Jurkat, Clone E6-1 (cell line): ENCODE data around the gene CYTH4.

Source experiments
- DNase-seq: peaks from one replicate; pipeline ENCODE4 v3.0.0-alpha.2; 2011; ENCODE audit warnings: low read depth, low spot score
- H3K4me3 ChIP-seq: 2 replicates; pipeline ENCODE4 v1.5.1; 2011; ENCODE audit warnings: mild to moderate bottlenecking, low read length, control low read depth, moderate library complexity

The CYTH4 gene

DNA sequence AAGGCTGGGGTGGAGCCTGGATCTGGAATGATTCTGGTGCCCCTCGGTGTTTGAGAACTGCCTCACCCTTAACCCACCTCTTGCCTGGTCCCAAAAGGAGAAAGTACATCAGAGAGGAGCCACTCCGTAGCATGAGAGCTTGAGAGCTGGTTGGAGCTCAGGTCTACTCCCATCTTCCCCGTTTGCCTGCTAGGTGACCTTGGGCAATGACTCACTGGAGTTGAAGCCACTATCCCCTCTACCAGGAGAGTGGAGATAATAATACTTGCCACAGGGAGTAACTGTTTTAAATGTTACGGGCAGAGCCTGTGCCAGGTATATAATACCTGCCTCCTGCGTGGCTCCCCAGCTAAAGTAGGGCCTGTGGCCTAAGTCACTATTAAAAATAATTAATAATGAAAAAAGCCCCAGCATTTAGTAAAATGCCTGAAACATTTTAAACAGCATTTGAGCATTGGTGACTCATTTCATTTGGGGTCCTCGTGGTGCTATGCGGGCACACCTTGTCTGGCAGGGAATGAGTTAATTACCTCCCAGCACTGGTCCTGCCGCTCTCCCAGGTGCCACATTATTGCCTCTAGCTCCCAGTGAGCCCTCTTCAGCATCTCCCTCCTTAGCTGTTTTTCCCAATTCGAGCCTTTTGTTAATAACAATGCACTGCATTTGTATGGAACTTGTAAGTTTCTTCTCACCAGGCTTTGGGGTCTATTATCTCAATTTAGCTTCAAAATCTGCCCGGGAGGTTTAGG lies 22.5 kb downstream of the CYTH4 start:
- no peak overlapping the region for H3K4me3 ChIP-seq
- no peak for DNase-seq

DNA sequence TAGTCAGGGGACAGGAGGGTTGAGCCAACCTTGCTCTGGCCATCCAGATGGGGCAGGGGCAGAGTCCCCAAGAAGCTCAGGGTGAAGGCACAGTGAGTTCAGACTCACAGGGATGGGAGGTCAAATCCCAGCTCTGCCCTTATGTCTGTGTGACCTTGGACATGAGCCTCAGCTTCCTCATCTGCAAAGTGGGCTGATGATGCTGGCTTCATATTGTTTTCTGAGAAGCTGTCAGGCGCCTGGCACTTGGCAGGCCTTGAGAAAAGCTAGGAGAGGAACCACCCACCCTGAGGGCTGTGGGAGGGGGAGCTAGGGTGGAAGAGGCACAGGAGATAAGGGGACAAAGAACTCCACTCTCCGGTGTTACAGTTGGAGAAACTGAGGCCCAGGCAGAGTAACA lies 23.6 kb downstream of the CYTH4 start:
- no peak overlapping the region for H3K4me3 ChIP-seq
- DNase-seq: no peak

- peak overlapping the region; percentile 35; the same call in 1 of the 2 replicates for H3K4me3 ChIP-seq
- no peak for DNase-seq
Measured at GRCh38 chr22:37306494-37306829, 24.2 kb downstream of the CYTH4 start.

- H3K4me3 ChIP-seq: peak overlapping the region; percentile 35
- no peak for DNase-seq
Measured at GRCh38 chr22:37308385-37309200, 26.3 kb downstream of the CYTH4 start.

- DNase-seq: peak; percentile 87
Measured at GRCh38 chr22:37309211-37310074, 27.1 kb downstream of the CYTH4 start.

GRCh38 chr22:37310075-37310606 lies 27.8 kb downstream of the CYTH4 start:
- peak overlapping the region; percentile 39; the same call in 1 of the 2 replicates for H3K4me3 ChIP-seq
- no peak for DNase-seq

More at GRCh38 chr22:37309211-37310074, 27.1 kb downstream of the CYTH4 start:
- H3K4me3 ChIP-seq: peak overlapping the region; percentile 39

DNA sequence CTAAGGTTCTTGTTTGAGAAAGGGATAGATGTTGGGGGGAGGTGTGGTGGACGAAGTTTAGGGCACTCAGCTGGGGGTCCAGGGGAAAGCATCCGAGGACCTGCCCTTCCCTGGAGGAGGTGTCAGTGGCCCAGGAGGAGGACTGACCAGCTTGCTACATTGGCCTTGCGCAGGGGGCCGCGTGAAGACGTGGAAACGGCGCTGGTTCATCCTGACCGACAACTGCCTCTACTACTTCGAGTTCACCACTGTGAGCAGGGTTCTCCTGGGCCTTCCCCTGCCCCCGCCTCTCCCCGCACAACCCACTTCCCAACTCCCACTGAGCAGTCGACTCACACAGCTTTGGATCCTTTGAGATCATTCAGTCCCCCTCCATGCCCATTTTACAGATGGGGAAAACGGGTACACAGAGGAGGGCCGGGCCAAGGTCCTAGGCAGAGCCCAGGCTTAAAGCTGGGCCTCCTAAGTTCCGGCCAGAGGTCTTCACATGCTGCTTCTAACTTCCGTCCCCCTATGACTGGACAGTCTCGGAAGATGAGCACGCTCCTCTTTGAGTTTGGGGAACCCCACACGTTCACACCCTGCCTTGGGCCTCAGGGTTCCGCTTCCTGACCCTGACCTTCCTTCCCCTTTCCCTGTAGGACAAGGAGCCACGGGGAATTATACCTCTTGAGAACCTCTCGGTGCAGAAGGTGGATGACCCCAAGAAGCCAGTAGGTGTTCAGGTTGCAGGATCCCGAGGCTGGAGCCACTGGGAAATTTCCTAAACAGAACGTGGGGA lies 28.7 kb downstream of the CYTH4 start:
- H3K4me3 ChIP-seq: no peak overlapping the region
- DNase-seq: no peak

DNA sequence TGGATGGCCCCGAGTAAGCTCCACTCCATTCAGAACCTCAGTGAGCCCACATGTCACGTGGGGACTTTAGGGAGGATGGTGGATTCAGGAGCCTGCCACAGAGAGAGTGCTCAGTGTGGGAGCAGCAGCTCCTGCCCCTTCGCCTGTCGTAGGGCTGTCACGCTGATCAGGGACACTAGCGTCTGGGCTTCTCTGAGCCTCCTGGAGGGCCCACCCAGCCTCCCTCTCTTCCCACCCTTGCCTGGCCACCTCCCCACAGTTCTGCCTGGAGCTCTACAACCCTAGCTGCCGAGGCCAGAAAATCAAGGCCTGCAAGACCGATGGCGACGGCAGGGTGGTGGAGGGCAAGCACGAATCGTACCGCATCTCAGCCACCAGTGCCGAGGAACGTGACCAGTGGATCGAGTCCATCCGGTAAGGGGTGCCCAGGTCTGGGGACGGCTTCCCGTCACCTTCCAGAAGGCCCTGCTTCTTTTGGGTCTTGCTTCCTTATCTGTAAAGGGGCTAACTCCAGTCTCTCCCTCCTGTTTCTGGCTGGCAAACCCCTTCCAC lies 29.5 kb downstream of the CYTH4 start:
- no peak overlapping the region for H3K4me3 ChIP-seq
- DNase-seq: no peak

DNA sequence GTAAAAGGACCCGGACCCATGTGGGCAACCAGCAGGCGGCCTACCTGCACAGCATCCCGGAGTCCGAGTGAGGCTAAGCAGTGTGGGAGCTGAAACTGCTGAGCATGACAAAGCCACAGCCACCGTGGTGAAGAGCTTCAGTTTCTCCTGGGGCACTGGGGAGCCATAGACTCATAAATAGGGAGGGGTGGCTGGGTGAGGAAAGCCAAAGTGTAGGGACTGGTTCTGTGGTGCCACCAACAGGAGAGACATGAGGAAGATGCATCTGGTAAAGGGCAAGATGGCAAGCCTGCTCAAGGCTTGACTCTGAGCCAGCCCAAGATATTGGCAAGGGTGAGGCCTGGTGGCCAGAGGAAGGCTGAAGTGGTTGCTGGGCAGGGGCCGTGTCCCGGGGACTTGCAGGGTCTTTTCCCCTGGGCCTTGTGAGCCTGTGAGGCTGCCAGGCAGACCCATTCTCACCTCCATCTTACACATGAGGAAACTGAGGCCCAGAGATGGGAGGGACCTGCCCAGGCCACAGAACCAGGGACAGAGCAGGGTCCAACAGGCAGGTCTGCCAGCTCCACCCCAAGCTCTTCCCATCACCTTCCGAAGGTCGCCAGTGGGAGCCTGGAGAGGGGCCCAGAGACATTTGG lies 30.4 kb downstream of the CYTH4 start:
- no peak for DNase-seq
- H3K4me3 ChIP-seq: no peak overlapping the region

DNA sequence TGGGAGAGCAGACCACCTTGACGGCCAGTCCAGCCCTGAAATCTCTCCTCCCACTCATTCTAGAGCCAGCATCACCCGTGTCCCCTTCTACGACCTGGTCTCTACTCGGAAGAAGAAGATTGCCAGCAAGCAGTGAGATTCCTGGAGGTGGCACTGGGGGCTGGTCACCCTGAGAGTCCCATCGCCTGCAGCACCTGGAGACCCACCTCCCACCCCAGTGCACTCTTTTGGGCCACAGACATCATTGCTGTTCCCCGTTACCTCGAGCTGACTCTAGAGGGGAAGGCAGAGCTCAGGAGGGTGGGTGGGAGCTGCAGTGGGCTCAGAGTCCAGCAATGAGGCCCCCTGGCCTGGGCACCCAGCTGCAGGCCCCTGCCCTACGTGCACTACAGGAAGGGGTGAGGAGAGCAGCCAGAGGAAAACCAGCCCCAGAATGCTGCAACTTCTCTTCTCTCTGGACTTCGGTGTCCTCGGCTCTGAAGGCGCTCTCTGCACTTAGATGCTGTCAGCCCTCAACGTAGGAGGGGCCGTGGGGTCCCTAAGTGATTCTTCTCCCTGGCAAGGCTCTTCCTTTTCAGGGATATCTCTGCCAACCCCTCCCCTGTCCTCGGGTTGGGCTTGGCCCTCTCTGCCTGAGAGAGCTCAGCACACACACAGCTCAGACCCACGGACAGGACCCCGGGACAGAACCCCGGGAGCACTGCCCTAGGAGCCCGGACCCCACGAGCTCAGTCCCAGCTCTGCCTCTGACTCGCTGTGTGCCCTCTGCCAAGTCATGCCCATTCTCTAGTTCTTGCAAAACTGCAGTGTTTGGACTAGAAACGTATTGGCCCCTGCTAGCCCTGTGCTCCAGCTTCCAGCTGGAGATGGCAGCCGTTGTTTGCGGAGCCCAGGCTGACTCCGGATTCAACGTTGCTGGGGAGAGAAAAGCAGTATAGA lies 31.3 kb downstream of the CYTH4 start:
- DNase-seq: no peak
- no peak overlapping the region for H3K4me3 ChIP-seq

DNA sequence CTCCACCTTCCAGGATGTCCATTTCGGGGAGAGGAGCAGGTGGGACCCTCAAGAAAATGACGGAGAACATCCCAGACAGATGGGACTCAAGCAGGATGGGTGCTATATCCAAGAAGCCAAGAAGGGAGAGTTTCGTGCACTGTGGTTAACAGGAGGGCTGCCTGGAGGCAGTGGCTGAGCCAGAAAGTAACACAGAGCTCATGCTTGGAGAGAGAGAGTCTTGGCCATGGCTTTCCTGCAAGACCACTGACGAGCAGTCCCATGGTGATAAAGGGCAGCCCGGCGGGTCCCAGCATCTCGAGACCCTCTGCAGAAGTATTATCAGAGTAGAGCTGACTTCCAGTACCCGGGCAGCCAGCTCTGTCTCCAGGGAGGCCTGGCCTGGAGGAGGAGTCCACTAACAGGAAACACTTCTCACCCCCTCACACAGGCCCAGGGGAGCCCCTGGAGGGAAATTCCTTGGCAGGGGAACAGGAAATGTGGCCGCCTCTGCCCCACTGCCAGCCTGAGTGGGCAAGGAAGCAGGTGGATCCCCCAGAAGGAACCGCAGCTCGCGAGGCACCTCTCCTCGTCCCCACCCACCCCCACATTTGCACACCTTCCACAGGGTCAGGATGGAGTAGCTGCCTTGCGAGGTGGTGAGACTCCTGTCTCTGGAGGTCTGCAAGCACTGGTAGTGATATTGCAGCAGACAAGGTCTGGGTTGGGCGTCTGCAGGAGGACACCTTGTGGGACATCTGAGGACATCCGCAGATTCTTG lies 32.2 kb downstream of the CYTH4 start:
- no peak overlapping the region for H3K4me3 ChIP-seq
- no peak for DNase-seq

DNA sequence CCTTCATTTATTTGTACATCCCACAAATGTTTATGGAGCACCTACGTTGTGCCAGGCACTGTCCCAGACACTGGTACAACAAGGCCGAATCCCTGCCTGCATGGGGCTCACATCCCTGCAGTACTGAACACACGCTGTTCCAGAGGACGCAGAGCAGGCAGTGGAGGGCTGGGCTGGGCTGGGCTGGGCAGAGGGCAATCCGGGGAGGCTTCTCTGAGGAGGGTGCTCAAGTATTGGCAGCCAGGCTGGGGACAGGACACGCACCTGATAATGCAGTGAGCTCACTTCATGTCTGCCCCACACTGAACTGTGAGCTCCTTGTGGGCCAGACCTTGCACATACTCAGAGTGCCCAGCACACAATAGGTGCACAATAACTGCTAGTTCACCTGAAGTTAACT lies 34.1 kb downstream of the CYTH4 start:
- no peak for DNase-seq
- H3K4me3 ChIP-seq: no peak overlapping the region

- DNase-seq: peak; percentile 59
Measured at GRCh38 chr22:37316875-37317371, 34.6 kb downstream of the CYTH4 start.

GRCh38 chr22:37317698-37318210 lies 35.4 kb downstream of the CYTH4 start:
- no peak overlapping the region for H3K4me3 ChIP-seq
- no peak for DNase-seq

More at GRCh38 chr22:37316875-37317371, 34.6 kb downstream of the CYTH4 start:
- H3K4me3 ChIP-seq: no peak overlapping the region

DNA sequence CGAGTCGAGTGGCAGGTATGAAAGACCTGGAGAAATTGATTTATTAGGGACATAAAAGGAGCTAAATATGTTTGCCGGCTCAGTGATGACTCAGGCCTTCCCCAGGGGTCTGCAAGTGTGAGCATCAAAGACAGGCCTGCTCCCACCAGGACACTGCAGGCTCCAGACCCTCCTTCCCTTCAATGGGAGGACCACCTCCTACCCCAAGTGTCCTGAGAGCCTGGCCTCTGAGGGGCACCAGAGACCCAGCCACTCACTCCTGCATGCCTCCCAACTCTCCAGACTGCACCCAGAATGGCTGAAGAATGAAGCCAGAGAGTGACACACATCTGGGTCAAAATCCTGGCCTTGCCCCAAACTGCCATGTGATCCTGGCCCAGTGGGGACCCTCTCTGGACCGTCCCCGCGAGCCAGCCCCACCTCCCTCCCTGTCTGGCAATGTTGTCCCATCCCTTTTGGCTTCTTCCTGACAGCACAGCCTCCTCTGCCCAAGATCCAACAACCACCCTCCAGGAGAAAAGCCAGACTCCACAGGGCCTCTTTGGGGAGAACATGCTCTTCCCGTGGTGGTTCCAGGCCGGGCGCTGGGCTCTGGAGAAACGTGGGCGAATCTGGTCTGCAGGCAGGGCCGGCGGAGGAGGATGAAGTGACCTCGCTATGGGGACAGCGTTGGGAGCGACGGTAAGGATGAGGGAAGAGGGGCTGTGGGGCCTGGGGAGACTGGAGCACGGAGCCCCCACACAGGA lies 36.2 kb downstream of the CYTH4 start:
- no peak overlapping the region for H3K4me3 ChIP-seq
- DNase-seq: no peak
